HepG2 (cell line): ENCODE data around the gene JPT1. TPM values are rescaled to one million over a fixed set of nuclear protein-coding genes. Genes with fewer than 3 reads are reported as not detected.

ENCODE experiments used
- ASH2L ChIP-seq: fragments of 300-600, 200-600 bp; sonication (generic); IDR thresholded peaks from 2 replicates; pipeline ENCODE4 v1.7.0; 2017; ENCODE audit warnings: low read depth, mild to moderate bottlenecking, moderate library complexity, mixed read lengths, low read length; ENCODE audit not compliant: insufficient read length
- CHCHD3 ChIP-seq: sonication (generic); formaldehyde crosslinking; IDR thresholded peaks from 2 replicates; pipeline ENCODE4 v1.8.0; 2022; ENCODE audit warnings: mild to moderate bottlenecking, missing genetic modification reagents, moderate library complexity
- EEA1 ChIP-seq: sonication (generic); formaldehyde crosslinking; IDR thresholded peaks from 2 replicates; pipeline ENCODE4 v1.5.1; 2020; ENCODE audit warnings: mild to moderate bottlenecking, missing genetic modification reagents, borderline replicate concordance
- FOXC1 ChIP-seq: sonication (generic); formaldehyde crosslinking; IDR thresholded peaks from 2 replicates; pipeline ENCODE4 v1.8.0; 2022; ENCODE audit warnings: mild to moderate bottlenecking, missing genetic modification reagents, borderline replicate concordance
- SAFB2 ChIP-seq: sonication (generic); formaldehyde crosslinking; IDR thresholded peaks from 2 replicates; pipeline ENCODE4 v1.5.1; 2020; ENCODE audit warnings: missing genetic modification reagents, low read depth, mild to moderate bottlenecking, borderline replicate concordance
- SRF ChIP-seq: IDR thresholded peaks from 2 replicates; pipeline ENCODE4 v1.6.1; 2011; ENCODE audit warnings: mild to moderate bottlenecking, low read depth, low read length, moderate library complexity
- TMF1 ChIP-seq: sonication (generic); formaldehyde crosslinking; IDR thresholded peaks from 2 replicates; pipeline ENCODE4 v1.8.1; 2022; ENCODE audit warnings: low read depth, missing genetic modification reagents
- ZFP82 ChIP-seq: sonication (generic); formaldehyde crosslinking; IDR thresholded peaks from 2 replicates; pipeline ENCODE4 v1.5.1; 2020; ENCODE audit warnings: mild to moderate bottlenecking, missing genetic modification reagents, borderline replicate concordance
- ZNF18 ChIP-seq: sonication (generic); formaldehyde crosslinking; IDR thresholded peaks from 2 replicates; pipeline ENCODE4 v1.8.0; 2022; ENCODE audit warnings: mild to moderate bottlenecking, missing genetic modification reagents; ENCODE audit not compliant: insufficient replicate concordance
- ZNF547 ChIP-seq: sonication (generic); formaldehyde crosslinking; IDR thresholded peaks from 2 replicates; pipeline ENCODE4 v1.5.1; 2020; ENCODE audit warnings: mild to moderate bottlenecking, missing genetic modification reagents
- ZNF75D ChIP-seq: sonication (generic); formaldehyde crosslinking; IDR thresholded peaks from 2 replicates; pipeline ENCODE4 v1.8.1; 2023; ENCODE audit warnings: missing genetic modification reagents, mild to moderate bottlenecking, borderline replicate concordance
- polyA plus RNA-seq, 8 experiments: library from polyadenylated mRNA; depleted of rRNA in 3 of 8; stranded (reverse) in 7 of 8; unstranded in 1 of 8; fragments of >200 nt; fragmentation: Illumina TruSeq in 4 of 8; extraction: Trizol in 4 of 8; gene quantifications; 2 replicates each; pipeline versions ENCODE4 v1.2.1 to v1.2.3, GENCODE V29; 2011 to 2016; ENCODE audit warnings: low read depth in 4 of 8, missing spikeins in 1 of 8, mixed read lengths in 1 of 8; ENCODE audit not compliant: insufficient read depth in 1 of 8
- total RNA-seq, 5 experiments: library from RNA; depleted of rRNA; stranded (reverse); fragments of >200 nt; fragmentation: Illumina TruSeq; extraction: Trizol; gene quantifications; 2 replicates each; pipeline ENCODE4 v1.2.3, GENCODE V29; 2016; ENCODE audit warnings: low read depth in 1 of 5
- TF ChIP-seq, protein P1 (sequence below): sonication (generic); formaldehyde crosslinking; IDR thresholded peaks from 2 replicates; pipeline ENCODE4 v1.4.0; 2020; ENCODE audit warnings: missing genetic modification reagents
- TF ChIP-seq, protein P2 (sequence below): sonication (generic); formaldehyde crosslinking; IDR thresholded peaks from 2 replicates; pipeline ENCODE4 v1.4.0; 2020; ENCODE audit warnings: missing genetic modification reagents, borderline replicate concordance
- TF ChIP-seq, protein P3 (sequence below): sonication (generic); formaldehyde crosslinking; IDR thresholded peaks from 2 replicates; pipeline ENCODE4 v1.4.0; 2020; ENCODE audit warnings: missing genetic modification reagents, borderline replicate concordance
- TF ChIP-seq, protein P4 (sequence below): sonication (generic); formaldehyde crosslinking; IDR thresholded peaks from 2 replicates; pipeline ENCODE4 v1.4.0; 2020; ENCODE audit warnings: missing genetic modification reagents, mild to moderate bottlenecking, borderline replicate concordance

The JPT1 gene
- total and polyA plus RNA-seq, 2 of the 13 experiments (the other 11 are each of a cell fraction or from before 2014, with no cell fraction given): 43.3 to 256 TPM

- TF ChIP-seq, protein P1, sequence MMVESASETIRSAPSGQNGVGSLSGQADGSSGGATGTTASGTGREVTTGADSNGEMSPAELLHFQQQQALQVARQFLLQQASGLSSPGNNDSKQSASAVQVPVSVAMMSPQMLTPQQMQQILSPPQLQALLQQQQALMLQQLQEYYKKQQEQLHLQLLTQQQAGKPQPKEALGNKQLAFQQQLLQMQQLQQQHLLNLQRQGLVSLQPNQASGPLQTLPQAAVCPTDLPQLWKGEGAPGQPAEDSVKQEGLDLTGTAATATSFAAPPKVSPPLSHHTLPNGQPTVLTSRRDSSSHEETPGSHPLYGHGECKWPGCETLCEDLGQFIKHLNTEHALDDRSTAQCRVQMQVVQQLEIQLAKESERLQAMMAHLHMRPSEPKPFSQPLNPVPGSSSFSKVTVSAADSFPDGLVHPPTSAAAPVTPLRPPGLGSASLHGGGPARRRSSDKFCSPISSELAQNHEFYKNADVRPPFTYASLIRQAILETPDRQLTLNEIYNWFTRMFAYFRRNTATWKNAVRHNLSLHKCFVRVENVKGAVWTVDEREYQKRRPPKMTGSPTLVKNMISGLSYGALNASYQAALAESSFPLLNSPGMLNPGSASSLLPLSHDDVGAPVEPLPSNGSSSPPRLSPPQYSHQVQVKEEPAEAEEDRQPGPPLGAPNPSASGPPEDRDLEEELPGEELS (CRISPR knock-in tag): no peak
- TF ChIP-seq ASH2L: no peak
- TF ChIP-seq ZFP82 (CRISPR knock-in tag): no peak
- no peak for TF ChIP-seq ZNF18 (CRISPR knock-in tag)
- TF ChIP-seq, protein P2, sequence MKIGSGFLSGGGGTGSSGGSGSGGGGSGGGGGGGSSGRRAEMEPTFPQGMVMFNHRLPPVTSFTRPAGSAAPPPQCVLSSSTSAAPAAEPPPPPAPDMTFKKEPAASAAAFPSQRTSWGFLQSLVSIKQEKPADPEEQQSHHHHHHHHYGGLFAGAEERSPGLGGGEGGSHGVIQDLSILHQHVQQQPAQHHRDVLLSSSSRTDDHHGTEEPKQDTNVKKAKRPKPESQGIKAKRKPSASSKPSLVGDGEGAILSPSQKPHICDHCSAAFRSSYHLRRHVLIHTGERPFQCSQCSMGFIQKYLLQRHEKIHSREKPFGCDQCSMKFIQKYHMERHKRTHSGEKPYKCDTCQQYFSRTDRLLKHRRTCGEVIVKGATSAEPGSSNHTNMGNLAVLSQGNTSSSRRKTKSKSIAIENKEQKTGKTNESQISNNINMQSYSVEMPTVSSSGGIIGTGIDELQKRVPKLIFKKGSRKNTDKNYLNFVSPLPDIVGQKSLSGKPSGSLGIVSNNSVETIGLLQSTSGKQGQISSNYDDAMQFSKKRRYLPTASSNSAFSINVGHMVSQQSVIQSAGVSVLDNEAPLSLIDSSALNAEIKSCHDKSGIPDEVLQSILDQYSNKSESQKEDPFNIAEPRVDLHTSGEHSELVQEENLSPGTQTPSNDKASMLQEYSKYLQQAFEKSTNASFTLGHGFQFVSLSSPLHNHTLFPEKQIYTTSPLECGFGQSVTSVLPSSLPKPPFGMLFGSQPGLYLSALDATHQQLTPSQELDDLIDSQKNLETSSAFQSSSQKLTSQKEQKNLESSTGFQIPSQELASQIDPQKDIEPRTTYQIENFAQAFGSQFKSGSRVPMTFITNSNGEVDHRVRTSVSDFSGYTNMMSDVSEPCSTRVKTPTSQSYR (CRISPR knock-in tag): no peak
- TF ChIP-seq, protein P3, sequence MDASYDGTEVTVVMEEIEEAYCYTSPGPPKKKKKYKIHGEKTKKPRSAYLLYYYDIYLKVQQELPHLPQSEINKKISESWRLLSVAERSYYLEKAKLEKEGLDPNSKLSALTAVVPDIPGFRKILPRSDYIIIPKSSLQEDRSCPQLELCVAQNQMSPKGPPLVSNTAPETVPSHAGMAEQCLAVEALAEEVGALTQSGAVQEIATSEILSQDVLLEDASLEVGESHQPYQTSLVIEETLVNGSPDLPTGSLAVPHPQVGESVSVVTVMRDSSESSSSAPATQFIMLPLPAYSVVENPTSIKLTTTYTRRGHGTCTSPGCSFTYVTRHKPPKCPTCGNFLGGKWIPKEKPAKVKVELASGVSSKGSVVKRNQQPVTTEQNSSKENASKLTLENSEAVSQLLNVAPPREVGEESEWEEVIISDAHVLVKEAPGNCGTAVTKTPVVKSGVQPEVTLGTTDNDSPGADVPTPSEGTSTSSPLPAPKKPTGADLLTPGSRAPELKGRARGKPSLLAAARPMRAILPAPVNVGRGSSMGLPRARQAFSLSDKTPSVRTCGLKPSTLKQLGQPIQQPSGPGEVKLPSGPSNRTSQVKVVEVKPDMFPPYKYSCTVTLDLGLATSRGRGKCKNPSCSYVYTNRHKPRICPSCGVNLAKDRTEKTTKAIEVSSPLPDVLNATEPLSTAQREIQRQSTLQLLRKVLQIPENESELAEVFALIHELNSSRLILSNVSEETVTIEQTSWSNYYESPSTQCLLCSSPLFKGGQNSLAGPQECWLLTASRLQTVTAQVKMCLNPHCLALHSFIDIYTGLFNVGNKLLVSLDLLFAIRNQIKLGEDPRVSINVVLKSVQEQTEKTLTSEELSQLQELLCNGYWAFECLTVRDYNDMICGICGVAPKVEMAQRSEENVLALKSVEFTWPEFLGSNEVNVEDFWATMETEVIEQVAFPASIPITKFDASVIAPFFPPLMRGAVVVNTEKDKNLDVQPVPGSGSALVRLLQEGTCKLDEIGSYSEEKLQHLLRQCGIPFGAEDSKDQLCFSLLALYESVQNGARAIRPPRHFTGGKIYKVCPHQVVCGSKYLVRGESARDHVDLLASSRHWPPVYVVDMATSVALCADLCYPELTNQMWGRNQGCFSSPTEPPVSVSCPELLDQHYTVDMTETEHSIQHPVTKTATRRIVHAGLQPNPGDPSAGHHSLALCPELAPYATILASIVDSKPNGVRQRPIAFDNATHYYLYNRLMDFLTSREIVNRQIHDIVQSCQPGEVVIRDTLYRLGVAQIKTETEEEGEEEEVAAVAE (CRISPR knock-in tag): no peak
- no peak; the same call in 1 of the 2 replicates for TF ChIP-seq FOXC1 (CRISPR knock-in tag)
- no peak for TF ChIP-seq TMF1
- TF ChIP-seq ZNF75D (CRISPR knock-in tag): no peak
- TF ChIP-seq ZNF547 (CRISPR knock-in tag): 0 out of 2 replicates have a peak, but pooled peaks have one; percentile 22
- TF ChIP-seq, protein P4, sequence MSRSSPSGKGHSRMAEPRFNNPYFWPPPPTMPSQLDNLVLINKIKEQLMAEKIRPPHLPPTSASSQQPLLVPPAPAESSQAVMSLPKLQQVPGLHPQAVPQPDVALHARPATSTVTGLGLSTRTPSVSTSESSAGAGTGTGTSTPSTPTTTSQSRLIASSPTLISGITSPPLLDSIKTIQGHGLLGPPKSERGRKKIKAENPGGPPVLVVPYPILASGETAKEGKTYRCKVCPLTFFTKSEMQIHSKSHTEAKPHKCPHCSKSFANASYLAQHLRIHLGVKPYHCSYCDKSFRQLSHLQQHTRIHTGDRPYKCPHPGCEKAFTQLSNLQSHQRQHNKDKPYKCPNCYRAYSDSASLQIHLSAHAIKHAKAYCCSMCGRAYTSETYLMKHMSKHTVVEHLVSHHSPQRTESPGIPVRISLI: no peak
- TF ChIP-seq EEA1: no peak
- TF ChIP-seq SAFB2: no peak
- 0 out of 2 replicates have a peak, but pooled peaks have one; percentile 44 for TF ChIP-seq CHCHD3 (CRISPR knock-in tag)
- no peak for TF ChIP-seq SRF
These were observed 67.1 kb downstream of the JPT1 start (continued) for GRCh38 chr17:75087182-75087557.
